CD4-positive, alpha-beta memory T cell (primary cell): ENCODE data around the gene SOX1. TPM values are rescaled to one million over a fixed set of nuclear protein-coding genes. Genes with fewer than 3 reads are reported as not detected.
A peak's percentile ranks its signal among the peaks of the same experiment; 100 is the strongest.

ENCODE experiments used
- CTCF ChIA-PET: fragments of 350-600 bp; sonication (Branson Sonifier 250); formaldehyde crosslinking; loops from one replicate; lab custom pipeline; 2021; ENCODE audit warnings: inconsistent platforms; ENCODE audit not compliant: partially characterized antibody; lab: Charles Lee
- POLR2A ChIA-PET: fragments of 350-600 bp; sonication (Branson Sonifier 250); formaldehyde crosslinking; loops from one replicate; lab custom pipeline; 2021; ENCODE audit not compliant: partially characterized antibody; lab: Charles Lee
- DNase-seq, 5 donors: peaks; one replicate each; pipeline versions ENCODE4 v3.0.0 to v3.0.0-alpha.2; 2020 to 2022; ENCODE audit warnings: mixed read lengths in 1 of 5
- H3K27ac ChIP-seq: one replicate; pipeline ENCODE4 v1.7.0; 2013; ENCODE audit warnings: low read depth, low read length
- H3K27me3 ChIP-seq: 2 replicates; pipeline ENCODE4 v1.7.0; 2013; ENCODE audit warnings: mild to moderate bottlenecking, low read length, moderate library complexity; ENCODE audit not compliant: insufficient read depth
- H3K36me3 ChIP-seq: 2 replicates; pipeline ENCODE4 v1.7.0; 2013; ENCODE audit warnings: mild to moderate bottlenecking, low read length, moderate library complexity; ENCODE audit not compliant: insufficient read depth
- H3K4me1 ChIP-seq: 2 replicates; pipeline ENCODE4 v1.7.0; 2013; ENCODE audit warnings: mild to moderate bottlenecking, low read length, moderate library complexity; ENCODE audit not compliant: insufficient read depth
- H3K4me3 ChIP-seq, 2 donors: one replicate each; pipeline ENCODE4 v1.7.0; 2013; ENCODE audit warnings: low read length in 2 of 2, mild to moderate bottlenecking in 1 of 2
- H3K9me3 ChIP-seq, 2 donors: one replicate each; pipeline ENCODE4 v1.7.0; 2013; ENCODE audit warnings: low read length in 2 of 2, control low read depth in 1 of 2; ENCODE audit not compliant: control insufficient read depth in 1 of 2
- H3K27ac Mint-ChIP-seq, 7 donors: one replicate each; pipeline ENCODE4 v1.8.0; 2020 to 2021; ENCODE audit warnings: mixed read lengths in 7 of 7, mild to moderate bottlenecking in 6 of 7, inconsistent platforms in 3 of 7, moderate library complexity in 3 of 7
- H3K27me3 Mint-ChIP-seq, 2 donors: one replicate each; pipeline ENCODE4 v1.8.0; 2020 to 2021; ENCODE audit warnings: mixed read lengths in 2 of 2
- H3K36me3 Mint-ChIP-seq, 2 donors: one replicate each; pipeline ENCODE4 v1.8.0; 2020 to 2021; ENCODE audit warnings: mixed read lengths in 2 of 2, inconsistent platforms in 1 of 2, mild to moderate bottlenecking in 1 of 2
- H3K4me1 Mint-ChIP-seq, 4 donors: one replicate each; pipeline ENCODE4 v1.8.0; 2020 to 2021; ENCODE audit warnings: mixed read lengths in 4 of 4, mild to moderate bottlenecking in 1 of 4
- H3K4me3 Mint-ChIP-seq, 8 donors: one replicate each; pipeline ENCODE4 v1.8.0; 2020 to 2021; ENCODE audit warnings: mixed read lengths in 8 of 8, mild to moderate bottlenecking in 7 of 8, moderate library complexity in 6 of 8, inconsistent platforms in 3 of 8
- H3K9me3 Mint-ChIP-seq, 8 donors: one replicate each; pipeline ENCODE4 v1.8.0; 2020 to 2021; ENCODE audit warnings: mixed read lengths in 8 of 8, mild to moderate bottlenecking in 5 of 8, inconsistent platforms in 3 of 8, moderate library complexity in 1 of 8
- intact Hi-C: fragments of 100-400 bp; cut with micrococcal nuclease; formaldehyde crosslinking; loops from one replicate; pipeline ENCODE4 v1.15.1; 2023
- polyA plus RNA-seq, 2 donors: library from polyadenylated mRNA; unstranded; fragments of 300-500 nt; fragmentation: Illumina TruSeq; gene quantifications; one replicate each; pipeline ENCODE4 v1.2.3, GENCODE V29; 2021
- total RNA-seq, 2 experiments: library from RNA; stranded (reverse); gene quantifications; one replicate each; pipeline ENCODE4 v1.2.3, GENCODE V29; 2021

Gene SOX1
- total and polyA plus RNA-seq, 4 experiments from 2014 or later = not detected

- Mint-ChIP-seq H3K9me3 (peaks cover 0 to 24% (median 7%) of the 10 kb centered on the region in 8 donors), H3K4me1 (peaks cover 1 to 8% (median 4%) of the 10 kb centered on the region in 4 donors), H3K27me3 (peaks cover 48 to 52% of the 10 kb centered on the region in 2 donors), H3K27ac (peak overlapping the region in 1 of 7 donors; percentile 65), H3K36me3 (peaks cover 1 to 3% of the 10 kb centered on the region in 2 donors), H3K4me3 (no peak overlapping the region)
- Histone ChIP-seq H3K9me3 (no peaks in the 10 kb centered on the region), H3K27ac (no peak overlapping the region), H3K36me3 (no peaks in the 10 kb centered on the region), H3K27me3 (peaks cover 35% of the 10 kb centered on the region), H3K4me1 (no peaks in the 10 kb centered on the region), H3K4me3 (no peak overlapping the region)
- DNase-seq = no peak
- ChIA-PET POLR2A (no interaction called here), CTCF (no interaction called here)
- intact Hi-C loops = no loop called here
These were observed 8.0 kb upstream of the SOX1 start for GRCh38 chr13:112058941-112059340.

GRCh38 chr13:112059457-112060281, 7.3 kb upstream of the SOX1 start:
- Histone ChIP-seq H3K9me3 (no peaks in the 10 kb centered on the region), H3K27me3 (peaks cover 29% of the 10 kb centered on the region), H3K27ac (no peak overlapping the region), H3K4me1 (no peaks in the 10 kb centered on the region), H3K4me3 (no peak overlapping the region), H3K36me3 (no peaks in the 10 kb centered on the region)
- Mint-ChIP-seq H3K9me3 (peaks cover 0 to 22% (median 8%) of the 10 kb centered on the region in 8 donors), H3K27me3 (peaks cover 50 to 52% of the 10 kb centered on the region in 2 donors), H3K4me3 (no peak overlapping the region), H3K27ac (peak overlapping the region in 1 of 7 donors; percentile 65), H3K36me3 (peaks cover 1 to 3% of the 10 kb centered on the region in 2 donors), H3K4me1 (peaks cover 1 to 8% (median 4%) of the 10 kb centered on the region in 4 donors)
- intact Hi-C loops = no loop called here
- no peak for DNase-seq
- ChIA-PET CTCF (no interaction called here), POLR2A (no interaction called here)

- peaks cover under 1% of the 10 kb centered on the region for H3K4me1 ChIP-seq
- intact Hi-C loops = no loop called here
- H3K27ac Mint-ChIP-seq = peak overlapping the region in 3 of 7 donors; percentile 7 to 55 (median 41)
- H3K4me3 ChIP-seq = no peak overlapping the region
- H3K4me3 Mint-ChIP-seq = no peak overlapping the region
- no peaks in the 10 kb centered on the region for H3K9me3 ChIP-seq
- peaks cover 0 to 15% (median 5%) of the 10 kb centered on the region in 8 donors for H3K9me3 Mint-ChIP-seq
- no peak for DNase-seq
- peaks cover 1 to 8% (median 5%) of the 10 kb centered on the region in 4 donors for H3K4me1 Mint-ChIP-seq
- peaks cover 47 to 49% of the 10 kb centered on the region in 2 donors for H3K27me3 Mint-ChIP-seq
- POLR2A ChIA-PET = no interaction called here
- H3K27ac ChIP-seq = no peak overlapping the region
- CTCF ChIA-PET = no interaction called here
- H3K27me3 ChIP-seq = peaks cover 30% of the 10 kb centered on the region
- no peaks in the 10 kb centered on the region for H3K36me3 ChIP-seq
- peaks cover 0 to 3% of the 10 kb centered on the region in 2 donors for H3K36me3 Mint-ChIP-seq
These were observed 6.6 kb upstream of the SOX1 start for GRCh38 chr13:112060282-112060830.

GRCh38 chr13:112060899-112061366, 6.0 kb upstream of the SOX1 start:
- Mint-ChIP-seq H3K9me3 (peaks cover 0 to 19% (median 8%) of the 10 kb centered on the region in 8 donors), H3K4me1 (peaks cover 3 to 13% (median 9%) of the 10 kb centered on the region in 4 donors), H3K4me3 (no peak overlapping the region), H3K27me3 (peaks cover 52 to 55% of the 10 kb centered on the region in 2 donors), H3K27ac (peak overlapping the region in 2 of 7 donors; percentile 41 to 55), H3K36me3 (peaks cover 0 to 3% of the 10 kb centered on the region in 2 donors)
- H3K36me3 ChIP-seq = no peaks in the 10 kb centered on the region
- peaks cover 6% of the 10 kb centered on the region for H3K4me1 ChIP-seq
- no peaks in the 10 kb centered on the region for H3K9me3 ChIP-seq
- intact Hi-C loops = no loop called here
- no peak overlapping the region for H3K27ac ChIP-seq
- no peak for DNase-seq
- POLR2A ChIA-PET = no interaction called here
- peaks cover 32% of the 10 kb centered on the region for H3K27me3 ChIP-seq
- H3K4me3 ChIP-seq = no peak overlapping the region
- CTCF ChIA-PET = no interaction called here

GRCh38 chr13:112061367-112062061, 5.4 kb upstream of the SOX1 start:
- no peaks in the 10 kb centered on the region for H3K36me3 ChIP-seq
- POLR2A ChIA-PET = no interaction called here
- H3K27ac Mint-ChIP-seq = no peak overlapping the region
- peaks cover 0 to 19% (median 8%) of the 10 kb centered on the region in 8 donors for H3K9me3 Mint-ChIP-seq
- DNase-seq = no peak
- H3K36me3 Mint-ChIP-seq = peaks cover 0 to 3% of the 10 kb centered on the region in 2 donors
- H3K27me3 ChIP-seq = peaks cover 32% of the 10 kb centered on the region
- H3K4me3 Mint-ChIP-seq = peak overlapping the region in 1 of 8 donors; percentile 45
- H3K27me3 Mint-ChIP-seq = peaks cover 52 to 53% of the 10 kb centered on the region in 2 donors
- H3K27ac ChIP-seq = no peak overlapping the region
- peaks cover 7% of the 10 kb centered on the region for H3K4me1 ChIP-seq
- no peak overlapping the region for H3K4me3 ChIP-seq
- CTCF ChIA-PET = no interaction called here
- peaks cover 3 to 15% (median 10%) of the 10 kb centered on the region in 4 donors for H3K4me1 Mint-ChIP-seq
- no peaks in the 10 kb centered on the region for H3K9me3 ChIP-seq
- intact Hi-C loops = no loop called here

- peaks cover 0 to 19% (median 8%) of the 10 kb centered on the region in 8 donors for H3K9me3 Mint-ChIP-seq
- H3K4me1 Mint-ChIP-seq = peaks cover 3 to 15% (median 10%) of the 10 kb centered on the region in 4 donors
- peak overlapping the region in 1 of 8 donors; percentile 45 for H3K4me3 Mint-ChIP-seq
- Histone ChIP-seq H3K27me3 (peaks cover 32% of the 10 kb centered on the region), H3K36me3 (no peaks in the 10 kb centered on the region), H3K4me3 (no peak overlapping the region), H3K9me3 (no peaks in the 10 kb centered on the region), H3K4me1 (peaks cover 7% of the 10 kb centered on the region), H3K27ac (no peak overlapping the region)
- H3K27me3 Mint-ChIP-seq = peaks cover 51 to 52% of the 10 kb centered on the region in 2 donors
- H3K27ac Mint-ChIP-seq = no peak overlapping the region
- intact Hi-C loops = no loop called here
- no peak for DNase-seq
- CTCF ChIA-PET = no interaction called here
- POLR2A ChIA-PET = no interaction called here
- peaks cover 0 to 3% of the 10 kb centered on the region in 2 donors for H3K36me3 Mint-ChIP-seq
These were observed 4.8 kb upstream of the SOX1 start for GRCh38 chr13:112062072-112062567.
